DOHH2 (cell line): ENCODE results near the gene HNRNPR.

ENCODE experiments used
- H3F3A ChIP-seq: fragments of 200-600 bp; sonication (generic), shearing (Covaris generic); 2 replicates; pipeline ENCODE4 v1.6.0; 2016; ENCODE audit warnings: antibody characterized with exemption, mild to moderate bottlenecking; ENCODE audit not compliant: control insufficient read depth, insufficient read depth
- H3K27ac ChIP-seq: fragments of 200-600 bp; sonication (generic); 2 replicates; pipeline ENCODE4 v1.5.1; 2014; ENCODE audit warnings: low read depth, mild to moderate bottlenecking, low read length, moderate library complexity
- H3K27me3 ChIP-seq: fragments of 200-600 bp; sonication (generic); 2 replicates; pipeline ENCODE4 v1.6.1; 2014; ENCODE audit warnings: mild to moderate bottlenecking, low read length, mixed read lengths; ENCODE audit not compliant: control insufficient read depth
- H3K36me3 ChIP-seq: fragments of 200-600 bp; sonication (generic); 2 replicates; pipeline ENCODE4 v1.6.1; 2014; ENCODE audit warnings: mild to moderate bottlenecking, low read length, moderate library complexity, mixed read lengths; ENCODE audit not compliant: control insufficient read depth
- H3K4me1 ChIP-seq: fragments of 200-600 bp; sonication (generic); 2 replicates; pipeline ENCODE4 v1.6.1; 2014; ENCODE audit warnings: mild to moderate bottlenecking, low read length, mixed read lengths; ENCODE audit not compliant: control insufficient read depth
- H3K4me2 ChIP-seq: fragments of 200-600 bp; sonication (generic); 2 replicates; pipeline ENCODE4 v1.6.0; 2014; ENCODE audit warnings: mild to moderate bottlenecking, low read length, moderate library complexity
- H3K4me3 ChIP-seq: fragments of 200-600 bp; sonication (generic); 2 replicates; pipeline ENCODE4 v1.5.1; 2014; ENCODE audit warnings: mild to moderate bottlenecking, low read length, mixed read lengths
- H3K79me2 ChIP-seq: fragments of 200-600 bp; sonication (generic); 2 replicates; pipeline ENCODE4 v1.6.1; 2014; ENCODE audit warnings: mild to moderate bottlenecking, low read length, mixed read lengths; ENCODE audit not compliant: control insufficient read depth
- H3K9me2 ChIP-seq: fragments of 200-600 bp; sonication (generic); replicated peaks from 2 replicates; pipeline ENCODE4 v1.6.1; 2014; ENCODE audit warnings: mild to moderate bottlenecking, low read length, mixed read lengths; ENCODE audit not compliant: control insufficient read depth
- H3K9me3 ChIP-seq: fragments of 200-600 bp; sonication (generic); 2 replicates; pipeline ENCODE4 v1.6.1; 2014; ENCODE audit warnings: antibody characterized with exemption, low read length, mixed read lengths; ENCODE audit not compliant: control insufficient read depth, insufficient read depth
- H4K20me1 ChIP-seq: fragments of 200-600 bp; sonication (generic); 2 replicates; pipeline ENCODE4 v1.6.0; 2014; ENCODE audit warnings: low read depth, mild to moderate bottlenecking, antibody characterized with exemption, low read length, moderate library complexity; ENCODE audit not compliant: control insufficient read depth, insufficient read depth
- CTCF ChIP-seq: fragments of 200-600 bp; sonication (generic); IDR thresholded peaks from one replicate; pipeline ENCODE4 v1.5.1; 2014; ENCODE audit warnings: antibody characterized with exemption, mild to moderate bottlenecking, low read depth, low read length; ENCODE audit not compliant: poor library complexity, severe bottlenecking
- EZH2phosphoT487 ChIP-seq: fragments of 200-600 bp; sonication (generic); IDR thresholded peaks from 2 replicates; pipeline ENCODE4 v1.6.1; 2017; ENCODE audit warnings: borderline replicate concordance, mild to moderate bottlenecking, antibody characterized with exemption, low read length, moderate library complexity, mixed read lengths

Gene HNRNPR

GRCh38 chr1:23371987-23372880 is 28.1 kb upstream of the HNRNPR start:
- Histone ChIP-seq H3F3A (peaks cover 5% of the 10 kb centered on the region; the same call in 1 of the 2 replicates), H3K27ac (no peak overlapping the region), H3K4me3 (no peak overlapping the region), H3K36me3 (no peaks in the 10 kb centered on the region), H3K79me2 (peaks cover 24% of the 10 kb centered on the region), H3K9me3 (no peaks in the 10 kb centered on the region), H3K4me2 (no peak overlapping the region), H3K4me1 (peaks cover 22% of the 10 kb centered on the region), H3K9me2 (no peaks in the 10 kb centered on the region), H4K20me1 (0 out of 2 replicates have a peak, but pooled peaks cover 3% of the 10 kb centered on the region), H3K27me3 (no peaks in the 10 kb centered on the region)
- TF ChIP-seq EZH2phosphoT487 (no peak), CTCF (no peak)

- Histone ChIP-seq H3K27ac (no peak overlapping the region), H3K79me2 (peaks cover 26% of the 10 kb centered on the region), H3K4me3 (peak overlapping the region; percentile 85; the same call in 1 of the 2 replicates)
These were observed 26.9 kb upstream of the HNRNPR start for GRCh38 chr1:23370709-23371584.

GRCh38 chr1:23370330-23370708 is 26.2 kb upstream of the HNRNPR start:
- Histone ChIP-seq H3K27ac (no peak overlapping the region), H3K27me3 (no peaks in the 10 kb centered on the region), H3K36me3 (peaks cover 8% of the 10 kb centered on the region), H3K9me2 (no peaks in the 10 kb centered on the region), H3K79me2 (peaks cover 26% of the 10 kb centered on the region), H3F3A (peaks cover 5% of the 10 kb centered on the region; the same call in 1 of the 2 replicates), H4K20me1 (0 out of 2 replicates have a peak, but pooled peaks cover 3% of the 10 kb centered on the region), H3K9me3 (no peaks in the 10 kb centered on the region), H3K4me1 (peaks cover 32% of the 10 kb centered on the region), H3K4me3 (peak overlapping the region; percentile 85), H3K4me2 (peak overlapping the region; percentile 82)
- TF ChIP-seq CTCF (no peak), EZH2phosphoT487 (no peak)

More at GRCh38 chr1:23370709-23371584, 26.9 kb upstream of the HNRNPR start:
- 0 out of 2 replicates have a peak, but pooled peaks cover 3% of the 10 kb centered on the region for H4K20me1 ChIP-seq
- peaks cover 32% of the 10 kb centered on the region for H3K4me1 ChIP-seq
- no peaks in the 10 kb centered on the region for H3K9me3 ChIP-seq
- H3K36me3 ChIP-seq, result peaks cover 8% of the 10 kb centered on the region
- H3K9me2 ChIP-seq, result no peaks in the 10 kb centered on the region
- no peak for TF ChIP-seq EZH2phosphoT487
- TF ChIP-seq CTCF, result no peak
- no peaks in the 10 kb centered on the region for H3K27me3 ChIP-seq
- peak overlapping the region; percentile 82 for H3K4me2 ChIP-seq
- H3F3A ChIP-seq, result peaks cover 5% of the 10 kb centered on the region; the same call in 1 of the 2 replicates
